ENCODE measurements around the gene PROM2.
A peak's percentile ranks its signal among the peaks of the same experiment; 100 is the strongest.

Gene PROM2

GRCh38 chr2:95270541-95271081 is 3.6 kb upstream of the PROM2 start:
- no peaks in the 10 kb centered on the region for H3K9me3 ChIP-seq
- no peak for TF ChIP-seq CTCF (IDR thresholded peaks at IDR 0.05)
- no peaks in the 10 kb centered on the region for H3K27me3 ChIP-seq
- no peak overlapping the region for H3K4me3 ChIP-seq
- no peaks in the 10 kb centered on the region for H3K4me1 ChIP-seq
- peak in 1 of 2 donors; percentile 47 for DNase-seq
- intact Hi-C loops (cut with DNase I; ENCODE audit: low total_unique reads), result no loop called here
- no peaks in the 10 kb centered on the region for H3K36me3 ChIP-seq
- H3K27ac ChIP-seq, result no peak overlapping the region

- intact Hi-C loops (cut with DNase I; ENCODE audit: low total_unique reads), result no loop called here
- Histone ChIP-seq H3K9me3 (no peaks in the 10 kb centered on the region), H3K4me1 (peaks cover 0 to 3% (median 0%) of the 10 kb centered on the region in 4 donors), H3K27me3 (no peaks in the 10 kb centered on the region), H3K36me3 (no peaks in the 10 kb centered on the region), H3K4me3 (no peak overlapping the region), H3K27ac (no peak overlapping the region)
- DNase-seq, result peak in 1 of 2 donors; percentile 40
- TF ChIP-seq CTCF (IDR thresholded peaks at IDR 0.05), result no peak
Observed at GRCh38 chr2:95271381-95271971, 2.8 kb upstream of the PROM2 start.

- DNase-seq, result peak in 1 of 2 donors; percentile 21
- no peak overlapping the region for H3K27ac ChIP-seq
- peaks cover 0 to 12% (median 0%) of the 10 kb centered on the region in 4 donors for H3K4me1 ChIP-seq
- H3K9me3 ChIP-seq, result no peaks in the 10 kb centered on the region
- intact Hi-C loops (cut with DNase I; ENCODE audit: low total_unique reads), result no loop called here
- H3K36me3 ChIP-seq, result no peaks in the 10 kb centered on the region
- TF ChIP-seq CTCF (IDR thresholded peaks at IDR 0.05), result no peak
- no peaks in the 10 kb centered on the region for H3K27me3 ChIP-seq
- H3K4me3 ChIP-seq, result no peak overlapping the region
Observed at GRCh38 chr2:95272299-95272751, 1.9 kb upstream of the PROM2 start.

GRCh38 chr2:95272781-95273180 is 1.5 kb upstream of the PROM2 start:
- H3K27ac ChIP-seq, result no peak overlapping the region
- no peaks in the 10 kb centered on the region for H3K27me3 ChIP-seq
- H3K4me3 ChIP-seq, result no peak overlapping the region
- DNase-seq, result no peak
- intact Hi-C loops (cut with DNase I; ENCODE audit: low total_unique reads), result no loop called here
- TF ChIP-seq CTCF (IDR thresholded peaks at IDR 0.05), result no peak
- no peaks in the 10 kb centered on the region for H3K9me3 ChIP-seq
- H3K36me3 ChIP-seq, result no peaks in the 10 kb centered on the region
- peaks cover 0 to 15% (median 0%) of the 10 kb centered on the region in 4 donors for H3K4me1 ChIP-seq

GRCh38 chr2:95273566-95274290 is 521 bp upstream of the PROM2 start:
- H3K9me3 ChIP-seq, result no peaks in the 10 kb centered on the region
- intact Hi-C loops (cut with DNase I; ENCODE audit: low total_unique reads), result no loop called here
- DNase-seq, result peak in 1 of 2 donors; percentile 17
- no peaks in the 10 kb centered on the region for H3K36me3 ChIP-seq
- no peaks in the 10 kb centered on the region for H3K27me3 ChIP-seq
- peaks cover 0 to 18% (median 0%) of the 10 kb centered on the region in 4 donors for H3K4me1 ChIP-seq
- no peak overlapping the region for H3K4me3 ChIP-seq
- H3K27ac ChIP-seq, result no peak overlapping the region
- no peak for TF ChIP-seq CTCF (IDR thresholded peaks at IDR 0.05)
